GM21529 (cell line): ENCODE measurements around the gene ZNF467.

Experiments used
- ATAC-seq: cut with Tn5 transposase; IDR thresholded peaks from one replicate; pipeline ENCODE4 v1.9.1; 2021; ENCODE audit not compliant: unreplicated experiment

Gene ZNF467

GRCh38 chr7:149772241-149772955 is 990 bp downstream of the ZNF467 start:
- ATAC-seq: no peak

- peak; percentile 96 for ATAC-seq
Measured at GRCh38 chr7:149771720-149772240, 1.6 kb downstream of the ZNF467 start.

DNA sequence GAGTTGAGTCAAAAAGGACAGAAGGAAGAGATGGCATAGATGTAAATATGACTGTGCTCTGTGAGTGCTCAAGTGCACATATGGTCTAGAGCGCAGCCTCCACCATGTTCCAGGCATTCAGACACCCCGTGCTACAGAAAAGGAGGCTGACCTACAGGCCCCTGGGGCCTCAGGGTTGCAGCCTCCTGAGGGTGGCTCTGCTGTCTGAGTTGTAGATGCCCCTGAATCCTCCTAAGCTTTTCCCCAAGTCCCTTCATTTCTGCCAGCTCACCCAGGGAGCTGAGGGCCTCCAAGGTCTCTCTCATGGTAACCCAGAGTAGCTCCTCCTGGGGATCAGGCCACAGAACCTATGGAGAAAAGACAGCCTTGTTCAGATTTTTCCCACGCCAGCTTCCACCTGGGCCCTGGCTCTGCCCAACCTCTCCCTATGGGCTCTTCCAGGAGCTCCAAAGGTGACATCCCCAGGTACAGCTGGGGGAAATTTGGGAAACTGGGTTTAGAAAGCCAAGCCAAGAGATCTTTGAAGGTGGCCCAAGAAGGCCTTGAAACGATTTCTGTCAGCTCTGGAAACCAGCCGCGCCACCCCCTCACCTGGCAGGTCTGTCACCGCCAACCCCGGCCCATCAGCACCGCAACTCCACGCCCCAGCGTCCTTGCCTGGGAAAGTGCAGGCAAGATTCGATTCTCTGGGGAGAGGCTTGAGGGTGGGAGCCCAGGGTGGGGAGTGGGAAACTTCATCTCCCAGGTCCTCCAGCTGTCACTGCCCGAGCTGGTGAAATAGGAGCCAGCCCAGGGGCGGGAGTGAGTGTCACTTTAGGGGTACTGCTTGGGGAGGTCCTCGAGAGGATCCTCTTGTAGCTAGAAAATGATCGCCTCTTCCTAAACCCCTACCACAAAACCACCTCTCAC is 2.4 kb downstream of the ZNF467 start:
- peak; percentile 27 for ATAC-seq

DNA sequence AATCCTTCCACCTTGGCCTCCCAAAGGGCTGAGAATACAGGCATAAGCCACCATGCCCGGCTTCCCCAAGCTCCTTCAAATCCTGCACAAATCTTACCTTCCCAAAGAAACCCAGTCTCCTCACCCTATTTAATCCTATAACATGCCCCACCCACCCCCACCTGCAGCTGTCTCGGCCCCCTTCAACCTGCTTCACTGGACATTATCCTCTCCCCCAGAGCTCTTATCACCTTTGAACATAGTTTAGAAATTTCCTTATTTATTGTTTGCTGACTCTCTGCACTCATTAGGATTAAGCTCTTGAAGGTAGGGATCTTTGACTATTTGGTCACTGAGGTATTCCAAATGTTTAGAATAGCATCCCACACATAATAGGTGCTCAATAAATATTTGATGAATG is 3.5 kb downstream of the ZNF467 start:
- no peak for ATAC-seq

- ATAC-seq: no peak
Measured at GRCh38 chr7:149768931-149769330, 4.5 kb downstream of the ZNF467 start.

DNA sequence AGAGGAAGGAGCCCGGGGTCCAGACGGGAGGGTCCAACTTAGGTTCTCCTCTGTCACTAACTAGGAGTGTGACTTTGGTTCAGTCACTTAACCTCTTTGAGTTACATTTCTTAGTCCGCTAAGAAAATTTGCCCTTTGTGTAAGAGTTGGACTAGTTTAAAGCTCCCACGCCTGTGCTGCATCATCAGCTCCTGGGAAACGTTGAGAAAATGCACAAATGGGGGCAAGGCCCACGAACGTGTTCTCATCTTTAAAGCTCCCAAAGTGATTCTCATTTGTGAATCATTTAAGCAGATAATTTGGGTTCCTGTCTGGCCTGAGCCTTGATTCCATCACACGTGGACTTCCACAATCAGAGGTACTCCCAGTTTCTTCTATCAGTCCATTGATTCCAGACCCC is 6.3 kb downstream of the ZNF467 start:
- ATAC-seq: no peak

DNA sequence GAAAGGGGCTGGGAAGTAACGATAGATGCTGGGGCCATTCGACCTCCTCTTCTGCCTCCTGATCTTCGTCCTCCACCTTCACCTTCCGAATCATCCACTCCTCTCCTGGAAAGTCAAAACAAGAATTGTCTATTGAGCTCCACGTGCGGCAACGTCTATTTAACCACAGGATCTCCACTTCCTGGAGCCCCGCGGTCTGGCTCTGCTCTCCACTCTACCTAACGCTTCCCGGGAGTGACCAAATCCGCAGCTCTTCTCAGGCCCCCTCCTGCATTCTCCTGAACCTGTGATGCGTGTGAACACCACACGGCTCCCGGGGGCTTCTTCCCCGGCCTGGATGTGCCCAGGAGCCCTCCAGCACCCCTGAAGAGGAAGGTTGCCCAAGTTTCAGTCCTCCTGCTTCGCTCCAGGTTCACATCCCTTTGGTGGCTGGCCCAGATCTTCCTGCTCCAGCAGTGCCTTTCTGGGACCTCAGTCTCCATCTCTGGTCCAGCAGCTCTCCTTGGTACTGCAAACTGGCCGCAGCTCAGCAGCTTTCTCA is 7.2 kb downstream of the ZNF467 start:
- ATAC-seq: no peak

- ATAC-seq: no peak
Measured at GRCh38 chr7:149765399-149766121, 7.8 kb downstream of the ZNF467 start.

DNA sequence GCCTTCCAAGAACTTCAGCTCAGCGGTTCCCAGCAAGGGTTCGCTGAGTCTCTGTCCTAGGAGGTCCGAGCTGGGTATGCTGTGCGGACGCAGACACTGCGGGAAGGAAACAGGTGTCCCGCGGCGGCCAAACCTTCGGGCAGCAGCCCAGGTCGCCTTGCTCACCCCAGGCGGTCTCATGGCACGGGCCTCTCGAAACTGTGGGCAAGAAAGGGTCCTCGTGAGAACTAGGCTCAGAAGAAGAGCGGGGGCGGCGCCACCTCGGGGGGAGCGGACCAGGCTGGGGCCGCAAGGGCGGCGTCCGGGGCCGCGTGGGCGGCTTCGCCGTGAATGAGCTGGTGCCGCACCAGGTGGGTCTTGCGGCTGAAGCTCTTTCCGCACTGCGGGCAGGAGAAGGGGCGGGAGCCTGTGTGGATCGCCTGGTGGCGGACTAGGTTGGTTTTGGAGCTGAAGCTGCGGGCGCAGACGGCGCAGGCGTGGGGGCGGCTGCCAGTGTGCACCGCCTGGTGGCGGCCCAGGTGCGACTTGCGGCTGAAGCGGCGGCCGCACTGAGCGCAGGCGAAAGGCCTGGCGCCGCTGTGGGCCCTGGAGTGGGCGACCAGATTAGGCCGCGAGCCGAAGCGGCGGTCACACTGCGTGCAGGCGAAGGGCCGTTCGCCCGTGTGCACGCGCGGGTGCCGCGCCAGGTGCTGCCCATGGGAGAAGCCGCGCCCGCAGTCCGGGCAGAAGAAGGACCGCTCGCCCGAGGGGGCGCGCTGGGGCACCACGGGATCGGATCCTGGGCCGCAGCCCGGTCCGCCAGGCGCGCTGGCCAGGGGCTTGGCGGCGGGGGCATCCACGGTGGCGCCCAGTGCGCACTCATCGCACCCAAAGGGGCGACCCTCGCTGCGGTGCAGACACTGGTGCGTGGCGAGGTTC is 8.6 kb downstream of the ZNF467 start:
- no peak for ATAC-seq

GRCh38 chr7:149763563-149764240 is 9.7 kb downstream of the ZNF467 start:
- no peak for ATAC-seq

- ATAC-seq: no peak
Measured at GRCh38 chr7:149762610-149763009, 10.8 kb downstream of the ZNF467 start.

DNA sequence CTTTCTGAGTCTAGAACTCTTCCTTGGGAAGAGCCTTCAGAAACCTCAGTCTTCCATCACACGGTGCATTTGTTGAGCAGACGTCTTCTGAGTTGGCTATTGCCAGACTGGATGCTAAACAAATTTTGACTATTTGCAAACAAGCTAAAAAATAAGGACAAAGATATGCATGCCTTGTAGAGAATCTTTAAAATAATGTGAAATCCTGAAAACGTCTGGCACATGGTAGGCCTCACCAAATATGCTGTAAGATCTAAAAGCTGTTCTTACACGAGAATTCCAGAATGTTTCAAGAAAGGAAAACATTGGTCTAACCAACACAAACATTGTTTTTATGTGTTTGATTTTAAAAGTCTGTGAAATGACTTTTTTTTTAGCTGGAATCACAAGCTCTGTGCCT is 11.3 kb downstream of the ZNF467 start:
- ATAC-seq: no peak

DNA sequence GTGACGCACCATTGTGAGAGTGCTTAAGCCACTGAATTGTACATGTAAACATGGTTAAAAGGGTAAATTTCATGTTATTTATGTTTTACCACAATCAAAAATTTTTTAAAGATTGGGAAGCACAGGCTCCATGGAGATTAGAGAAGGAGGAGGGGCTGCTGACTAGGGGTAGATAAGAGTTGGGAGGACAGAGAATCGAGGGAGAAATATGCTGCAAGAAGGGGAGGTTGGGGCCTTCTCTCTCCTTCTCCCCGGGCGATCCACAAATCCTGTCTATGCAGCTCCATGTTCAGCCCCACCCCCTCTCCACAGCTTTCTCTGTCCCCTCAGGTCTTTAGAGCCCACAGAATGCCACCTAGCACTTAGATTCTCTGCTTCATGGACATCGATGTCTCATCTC is 12.1 kb downstream of the ZNF467 start:
- ATAC-seq: no peak

DNA sequence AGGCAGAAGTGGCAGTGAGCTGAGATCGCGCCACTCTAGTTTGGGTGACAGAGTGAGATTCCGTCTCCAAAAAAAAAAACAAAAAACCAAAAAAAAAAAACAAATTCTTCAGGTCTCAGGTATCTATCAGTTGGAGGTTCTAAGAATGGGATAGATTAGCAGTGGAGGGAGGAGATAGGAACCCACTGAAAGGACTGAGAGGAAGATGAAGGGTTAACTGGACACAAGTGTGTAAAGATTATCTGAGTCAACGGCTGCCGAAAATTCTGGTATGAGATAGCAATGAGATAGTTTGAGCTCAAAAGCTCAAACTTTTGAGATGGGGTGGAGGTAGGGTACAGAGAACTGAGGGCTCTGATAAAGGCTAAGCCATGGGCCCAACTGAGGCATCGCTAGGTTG is 12.8 kb downstream of the ZNF467 start:
- no peak for ATAC-seq

DNA sequence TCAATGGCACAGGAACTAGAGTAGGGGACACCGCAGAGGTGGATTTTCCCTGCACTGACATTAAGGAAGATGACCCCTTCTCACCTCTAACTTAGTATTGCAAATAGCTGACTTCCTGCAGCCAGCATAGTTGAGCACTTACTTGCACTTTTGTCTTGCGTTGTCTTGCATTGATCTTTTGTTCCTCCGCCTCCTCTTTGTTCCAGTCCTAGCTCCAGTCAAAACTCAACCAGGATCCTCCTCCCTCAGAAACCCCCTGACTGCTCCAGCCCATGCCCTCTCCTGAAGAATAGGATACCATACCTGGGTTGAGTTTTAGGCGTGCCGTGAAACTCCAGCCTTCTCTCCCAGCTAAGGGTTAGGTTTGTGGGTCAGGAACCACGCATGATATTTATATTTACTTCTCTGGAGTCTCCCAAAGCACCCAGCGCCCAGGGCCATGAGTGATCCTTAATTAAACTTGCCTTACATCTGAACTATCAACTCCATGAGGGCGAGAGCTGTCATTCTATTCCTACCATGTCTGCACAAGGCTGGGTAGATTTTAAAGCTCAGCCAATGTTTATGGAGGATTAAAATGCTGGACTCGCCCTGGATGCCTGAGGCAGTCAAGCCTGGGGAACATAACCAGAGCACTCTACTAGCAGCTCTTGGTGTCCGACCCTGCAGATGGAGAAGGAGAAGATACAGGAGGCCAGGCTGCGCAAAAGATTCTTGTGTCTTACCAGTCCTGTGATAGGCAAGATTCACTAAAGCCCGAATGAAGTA is 14.1 kb downstream of the ZNF467 start:
- no peak for ATAC-seq

- no peak for ATAC-seq
Measured at GRCh38 chr7:149753375-149754233, 19.8 kb downstream of the ZNF467 start.

GRCh38 chr7:149752646-149753045 is 20.7 kb downstream of the ZNF467 start:
- no peak for ATAC-seq
